ENCODE data around the gene HIPK1.

The HIPK1 gene

GRCh38 chr1:113912594-113913311, 16.4 kb upstream of the HIPK1 start:
- in situ Hi-C loops (cut with MboI; ENCODE audit: low pct_unique_long_range_greater_than_20kb, low sequenced_read_pairs), result no loop called here
- no peak for DNase-seq

DNA sequence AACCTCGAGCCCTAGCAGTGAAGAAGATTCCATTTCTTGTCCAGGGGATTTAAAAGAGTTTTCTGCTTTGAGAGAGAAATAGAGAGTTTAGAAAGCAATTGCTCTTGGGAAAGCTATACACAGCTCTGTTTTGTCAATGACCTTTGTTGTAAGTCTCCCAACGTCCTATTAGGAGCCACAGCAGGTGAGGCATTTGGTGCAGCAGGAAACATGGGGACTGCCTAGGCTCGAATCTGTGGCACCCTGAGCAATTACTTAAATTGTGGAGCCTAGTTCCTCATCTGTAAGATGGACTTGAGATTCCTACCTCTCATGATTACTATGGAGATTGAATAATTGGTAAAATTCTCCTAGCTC, 15.8 kb upstream of the HIPK1 start:
- no peak for DNase-seq
- in situ Hi-C loops (cut with MboI; ENCODE audit: low pct_unique_long_range_greater_than_20kb, low sequenced_read_pairs), result no loop called here

DNA sequence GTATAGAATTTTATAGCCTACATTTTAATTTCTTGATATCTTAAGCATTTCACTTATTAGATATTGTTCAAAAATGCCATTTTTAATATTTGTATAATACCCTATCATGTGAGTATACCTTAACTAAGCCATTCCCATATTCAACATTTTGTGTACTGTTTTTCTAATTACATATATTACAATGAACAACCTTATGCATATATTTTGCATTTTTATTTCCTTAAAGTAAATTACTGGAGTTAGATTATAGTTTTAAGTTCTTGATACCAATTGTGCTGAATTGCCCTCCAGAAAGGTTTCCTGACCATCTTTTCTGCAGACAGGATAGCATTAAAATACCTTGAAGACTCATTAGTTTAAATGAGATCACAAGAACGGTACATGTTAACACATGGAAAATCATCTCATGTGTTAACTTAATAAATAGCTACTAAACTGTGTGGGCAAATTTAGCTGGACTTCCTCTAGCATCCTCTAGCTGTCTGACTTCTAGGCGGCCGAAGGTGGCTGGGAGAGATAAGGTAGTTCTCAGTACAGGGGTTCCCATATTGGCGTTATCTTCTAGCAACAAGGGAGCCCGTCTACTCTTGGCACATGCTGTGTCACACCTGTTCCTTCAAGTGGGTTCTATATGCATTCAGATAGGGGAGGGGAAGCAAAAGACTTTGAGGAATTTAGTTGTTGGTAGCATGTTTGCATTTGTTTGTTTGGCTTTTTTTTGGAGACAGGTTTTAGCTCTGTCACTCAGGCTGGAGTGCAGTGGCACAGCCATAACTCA, 15.0 kb upstream of the HIPK1 start:
- no peak for DNase-seq
- in situ Hi-C loops (cut with MboI; ENCODE audit: low pct_unique_long_range_greater_than_20kb, low sequenced_read_pairs), result no loop called here

- no peak for DNase-seq
- in situ Hi-C loops (cut with MboI; ENCODE audit: low pct_unique_long_range_greater_than_20kb, low sequenced_read_pairs), result no loop called here
These were observed 12.2 kb upstream of the HIPK1 start for GRCh38 chr1:113916974-113917373.

GRCh38 chr1:113917400-113918082, 11.6 kb upstream of the HIPK1 start:
- in situ Hi-C loops (cut with MboI; ENCODE audit: low pct_unique_long_range_greater_than_20kb, low sequenced_read_pairs), result no loop called here
- DNase-seq, result no peak

DNA sequence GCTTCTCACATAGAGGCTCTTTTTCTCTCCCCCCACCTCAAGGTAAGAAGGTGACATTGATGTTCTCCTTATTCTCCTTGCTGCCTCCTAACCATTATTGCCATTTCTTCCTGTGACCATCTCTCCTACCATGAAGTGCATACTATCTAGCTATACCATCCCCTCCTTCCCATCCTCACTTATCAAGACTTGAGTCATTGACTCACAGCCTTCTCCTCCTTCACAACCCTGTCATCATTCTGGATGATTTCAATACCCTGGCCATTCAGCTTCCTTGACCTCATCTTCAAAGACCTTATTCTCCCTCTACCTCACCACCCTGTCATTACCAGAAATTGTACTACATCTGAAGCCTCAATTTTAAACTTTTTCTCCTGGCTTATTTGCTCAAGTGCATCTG, 10.9 kb upstream of the HIPK1 start:
- DNase-seq, result no peak
- in situ Hi-C loops (cut with MboI; ENCODE audit: low pct_unique_long_range_greater_than_20kb, low sequenced_read_pairs), result no loop called here

GRCh38 chr1:113922957-113923356, 6.2 kb upstream of the HIPK1 start:
- DNase-seq, result no peak
- in situ Hi-C loops (cut with MboI; ENCODE audit: low pct_unique_long_range_greater_than_20kb, low sequenced_read_pairs), result no loop called here

- in situ Hi-C loops (cut with MboI; ENCODE audit: low pct_unique_long_range_greater_than_20kb, low sequenced_read_pairs), result no loop called here
- no peak for DNase-seq
These were observed 4.7 kb upstream of the HIPK1 start for GRCh38 chr1:113924473-113924872.

GRCh38 chr1:113928187-113928930, 765 bp upstream of the HIPK1 start:
- peak; percentile 44 for DNase-seq
- in situ Hi-C loops (cut with MboI; ENCODE audit: low pct_unique_long_range_greater_than_20kb, low sequenced_read_pairs), result no loop called here

DNA sequence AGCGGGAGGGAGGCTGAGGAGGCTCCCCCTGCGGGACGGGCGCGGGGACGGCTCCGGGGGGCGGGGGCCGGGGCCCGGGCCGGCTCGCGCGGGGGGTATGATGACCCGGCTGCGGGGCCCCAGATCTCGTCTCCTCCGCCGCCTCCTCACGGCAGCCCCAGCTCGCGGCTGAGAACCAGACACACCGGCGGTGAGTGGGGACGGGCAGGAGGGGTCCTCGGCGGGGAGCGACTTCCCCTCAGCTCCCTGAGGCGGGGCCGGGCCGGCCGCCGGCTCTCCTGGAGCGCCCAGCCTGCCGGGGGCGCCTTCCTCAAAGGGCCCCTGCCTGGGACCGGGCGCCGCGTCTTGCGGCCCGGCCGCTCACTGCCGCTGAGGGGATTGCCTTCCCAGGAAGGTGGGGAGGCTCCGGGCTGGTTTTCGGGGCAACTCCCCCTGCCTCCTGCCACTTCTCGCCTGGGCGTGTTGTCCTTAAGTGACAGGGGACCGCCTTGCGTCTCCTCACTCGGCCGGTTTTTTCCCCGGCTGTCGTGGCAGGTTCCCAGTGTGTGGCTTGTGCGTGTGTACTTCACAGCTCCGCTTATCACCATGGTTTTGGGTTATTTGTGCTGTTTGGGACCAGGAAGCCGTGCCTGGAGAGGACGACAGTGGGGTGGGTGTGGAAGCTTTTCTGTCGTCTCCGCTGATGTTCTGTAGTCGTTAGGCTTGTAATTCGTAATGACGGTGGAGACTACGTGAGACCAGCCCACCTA, 800 bp downstream of the HIPK1 start:
- peak; percentile 62 for DNase-seq
- in situ Hi-C loops (cut with MboI; ENCODE audit: low pct_unique_long_range_greater_than_20kb, low sequenced_read_pairs), result no loop called here

GRCh38 chr1:113930499-113931161, 1.5 kb downstream of the HIPK1 start:
- DNase-seq, result peak; percentile 71
- in situ Hi-C loops (cut with MboI; ENCODE audit: low pct_unique_long_range_greater_than_20kb, low sequenced_read_pairs), result no loop called here

DNA sequence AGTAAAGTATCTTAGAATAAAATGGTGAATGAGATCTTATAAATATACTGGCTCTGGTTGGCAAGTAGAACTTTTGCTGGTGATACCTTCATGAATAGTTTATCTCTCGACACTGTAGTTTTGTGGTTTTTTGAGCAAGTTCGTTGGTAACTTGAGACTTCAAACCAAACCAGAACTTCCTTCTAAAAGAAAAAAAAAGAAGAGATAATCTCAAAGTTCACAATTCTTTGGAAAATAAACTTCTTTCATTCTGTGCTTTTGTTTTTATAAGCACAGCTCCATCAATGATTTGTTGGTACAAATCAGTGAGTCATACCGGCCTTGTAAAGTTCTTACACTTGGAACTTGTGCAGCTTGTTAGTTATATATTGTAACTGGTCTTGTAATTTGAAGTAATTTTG, 2.3 kb downstream of the HIPK1 start:
- peak; percentile 80 for DNase-seq
- in situ Hi-C loops (cut with MboI; ENCODE audit: low pct_unique_long_range_greater_than_20kb, low sequenced_read_pairs), result no loop called here

- in situ Hi-C loops (cut with MboI; ENCODE audit: low pct_unique_long_range_greater_than_20kb, low sequenced_read_pairs), result no loop called here
- no peak for DNase-seq
These were observed 4.9 kb downstream of the HIPK1 start for GRCh38 chr1:113934006-113934405.

DNA sequence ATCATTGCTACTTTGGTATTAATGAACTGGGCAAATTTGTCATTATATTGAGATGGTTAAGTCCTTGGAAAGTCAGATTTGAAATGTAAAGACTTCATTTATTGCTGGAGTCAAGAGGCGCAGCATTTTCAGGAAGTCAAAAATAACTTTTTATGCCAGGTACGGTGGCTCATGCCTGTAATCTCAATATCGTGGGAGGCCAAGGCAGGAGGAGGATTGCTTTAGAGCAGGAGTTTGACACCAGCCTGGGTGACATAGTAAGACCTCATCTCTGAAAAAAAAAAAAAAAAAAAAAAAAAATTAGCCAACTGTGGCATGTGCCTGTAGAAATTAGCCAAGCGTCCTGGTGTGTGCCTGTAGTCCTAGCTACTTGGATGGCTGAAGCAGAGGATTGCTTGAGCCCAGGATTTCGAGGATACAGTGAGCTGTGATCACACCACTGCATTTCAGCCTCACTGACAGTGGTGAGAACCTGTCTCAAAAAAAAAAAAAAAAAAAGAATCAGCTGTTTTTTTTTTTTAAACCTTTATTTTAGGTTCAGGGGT, 5.5 kb downstream of the HIPK1 start:
- in situ Hi-C loops (cut with MboI; ENCODE audit: low pct_unique_long_range_greater_than_20kb, low sequenced_read_pairs), result no loop called here
- DNase-seq, result no peak

DNA sequence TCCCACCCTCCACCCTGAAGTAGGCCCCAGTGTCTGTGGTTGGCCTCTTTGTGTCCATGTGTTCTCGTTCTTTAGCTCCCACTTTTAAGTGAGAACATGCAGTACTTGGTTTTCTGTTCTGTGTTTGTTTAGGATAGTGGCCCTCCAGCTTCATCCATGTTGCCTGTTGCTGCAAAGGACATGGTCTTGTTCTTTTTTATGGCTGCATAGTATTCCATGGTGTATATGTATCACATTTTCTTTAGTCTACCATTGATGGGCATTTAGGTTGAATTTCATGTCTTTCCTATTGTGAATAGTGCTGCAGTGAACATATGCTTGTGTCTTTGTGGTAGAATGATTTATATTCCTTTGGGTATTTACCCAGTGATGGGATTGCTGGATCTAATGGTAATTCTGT, 6.1 kb downstream of the HIPK1 start:
- DNase-seq, result no peak
- in situ Hi-C loops (cut with MboI; ENCODE audit: low pct_unique_long_range_greater_than_20kb, low sequenced_read_pairs), result no loop called here

DNA sequence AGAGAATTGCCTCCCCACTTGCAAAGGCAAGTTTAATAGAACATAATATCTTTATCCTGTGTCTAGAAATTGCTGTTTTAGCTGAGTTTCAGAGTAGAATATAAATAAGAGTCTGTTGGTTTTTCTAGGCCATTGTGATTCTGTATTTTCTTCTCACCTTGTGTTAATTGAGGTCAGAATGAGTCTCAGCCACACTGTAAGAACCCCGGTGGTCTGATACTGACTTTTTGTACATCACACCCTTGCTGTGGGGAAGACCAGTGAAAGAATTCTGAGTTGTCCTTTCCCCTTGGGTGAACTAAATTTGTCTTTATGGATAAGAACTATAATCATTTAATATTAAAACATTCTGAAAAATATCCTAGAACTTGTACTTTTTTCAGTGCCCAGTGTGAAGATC, 6.8 kb downstream of the HIPK1 start:
- no peak for DNase-seq
- in situ Hi-C loops (cut with MboI; ENCODE audit: low pct_unique_long_range_greater_than_20kb, low sequenced_read_pairs), result no loop called here

DNA sequence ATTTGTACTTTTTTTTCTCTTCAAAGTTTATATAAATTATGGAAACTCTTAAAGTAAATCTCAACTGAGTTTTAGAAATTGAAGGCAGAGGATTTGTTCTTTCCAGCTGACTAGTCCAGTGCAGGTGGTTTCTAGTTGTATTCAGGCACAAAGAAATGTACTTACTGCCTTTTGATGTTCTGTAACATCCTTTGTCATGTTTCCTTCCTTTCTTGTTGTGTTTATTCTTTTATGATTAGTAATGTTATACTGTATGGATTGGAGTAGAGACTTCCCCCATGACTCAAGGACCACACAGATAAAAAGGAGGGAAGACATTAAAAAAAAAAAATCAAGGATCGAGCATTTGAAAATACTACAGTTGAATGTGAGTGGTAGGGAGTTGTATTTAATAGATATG, 8.0 kb downstream of the HIPK1 start:
- in situ Hi-C loops (cut with MboI; ENCODE audit: low pct_unique_long_range_greater_than_20kb, low sequenced_read_pairs), result no loop called here
- no peak for DNase-seq

GRCh38 chr1:113938192-113938591, 9.1 kb downstream of the HIPK1 start:
- DNase-seq, result no peak
- in situ Hi-C loops (cut with MboI; ENCODE audit: low pct_unique_long_range_greater_than_20kb, low sequenced_read_pairs), result no loop called here

Measured in KBM-7 (cell line).